Measurements from ENCODE around the gene NOL4L. TPM values are rescaled to one million over a fixed set of nuclear protein-coding genes. Genes with fewer than 3 reads are reported as not detected.
"Not testable (repeated sequence)": the region's sequence is repeated elsewhere in the genome, so short reads cannot be mapped to it uniquely, and the experiment has no call there.

Gene NOL4L
- total RNA-seq, 2 experiments from 2014 or later = 53.1 to 55.6 TPM

GRCh38 chr20:32594204-32594603 is 9.1 kb upstream of the NOL4L start:
- Mint-ChIP-seq H3K27ac (no peak overlapping the region), H3K9me3 (no peaks in the 10 kb centered on the region)
- no peak overlapping the region for H3K4me3 ChIP-seq (ENCODE audit: low read length)

GRCh38 chr20:32592616-32593015 is 7.5 kb upstream of the NOL4L start:
- ChIA-PET POLR2A (interaction anchor here (0.9 to 1.2 kb wide), 2 partner anchors 12 to 58 kb away, joined by 3 read pairs; no protein-coding TSS in a partner anchor), CTCF (interaction anchor here (0.6 kb wide), 1 partner anchor 342 kb away, joined by 3 read pairs; no protein-coding TSS in a partner anchor)
- intact Hi-C loops (cut with DNase I, micrococcal nuclease); H3K27ac Mint-ChIP-seq; H3K36me3 ChIP-seq (ENCODE audit: insufficient read depth, low read length); H3K4me1 ChIP-seq (ENCODE audit: insufficient read depth, low read length); H3K9me3 ChIP-seq (ENCODE audit: control insufficient read depth in 1 of 2, insufficient read depth in 1 of 2, low read length in 2 of 2); H3K36me3 Mint-ChIP-seq (ENCODE audit: low read depth); H3K4me3 ChIP-seq (ENCODE audit: low read length); ATAC-seq (ENCODE audit: poor library complexity); H3K4me1 Mint-ChIP-seq (ENCODE audit: low read depth); H3K27me3 ChIP-seq (ENCODE audit: control insufficient read depth in 1 of 2, insufficient read depth in 2 of 2, low read length in 2 of 2); H3K27me3 Mint-ChIP-seq; DNase-seq; H3K27ac ChIP-seq (ENCODE audit: low read depth in 1 of 2, low read length in 2 of 2); H3K4me3 Mint-ChIP-seq; H3K9me3 Mint-ChIP-seq: not testable (repeated sequence)

More at GRCh38 chr20:32594204-32594603, 9.1 kb upstream of the NOL4L start:
- H3K27me3 Mint-ChIP-seq = no peaks in the 10 kb centered on the region
- H3K4me3 Mint-ChIP-seq = no peak overlapping the region
- Histone ChIP-seq H3K9me3 (ENCODE audit: control insufficient read depth in 1 of 2, insufficient read depth in 1 of 2, low read length in 2 of 2) (no peaks in the 10 kb centered on the region), H3K27me3 (ENCODE audit: control insufficient read depth in 1 of 2, insufficient read depth in 2 of 2, low read length in 2 of 2) (no peaks in the 10 kb centered on the region), H3K27ac (ENCODE audit: low read depth in 1 of 2, low read length in 2 of 2) (no peak overlapping the region), H3K4me1 (ENCODE audit: insufficient read depth, low read length) (peaks cover 6% of the 10 kb centered on the region), H3K36me3 (ENCODE audit: insufficient read depth, low read length) (no peaks in the 10 kb centered on the region)
- DNase-seq = no peak
- no peak for TF ChIP-seq CTCF (IDR thresholded peaks at IDR 0.05)
- H3K36me3 Mint-ChIP-seq (ENCODE audit: low read depth) = no peaks in the 10 kb centered on the region
- ATAC-seq (ENCODE audit: poor library complexity) = no peak
- intact Hi-C loops (cut with DNase I, micrococcal nuclease) = no loop called here
- ChIA-PET CTCF (no interaction called here), POLR2A (no interaction called here)
- H3K4me1 Mint-ChIP-seq (ENCODE audit: low read depth) = peaks cover 4% of the 10 kb centered on the region

GRCh38 chr20:32592022-32592421 is 6.9 kb upstream of the NOL4L start:
- no peak overlapping the region for H3K27ac Mint-ChIP-seq
- no peak overlapping the region for H3K4me3 ChIP-seq (ENCODE audit: low read length)
- no peak for DNase-seq
- H3K36me3 ChIP-seq (ENCODE audit: insufficient read depth, low read length) = no peaks in the 10 kb centered on the region
- H3K27me3 Mint-ChIP-seq = no peaks in the 10 kb centered on the region
- intact Hi-C loops (cut with DNase I, micrococcal nuclease) = no loop called here
- ChIA-PET POLR2A (interaction anchor here (0.7 to 0.9 kb wide), 2 partner anchors 11 to 56 kb away, joined by 3 read pairs; no protein-coding TSS in a partner anchor), CTCF (interaction anchor here (0.6 kb wide), 1 partner anchor 342 kb away, joined by 3 read pairs; no protein-coding TSS in a partner anchor)
- no peaks in the 10 kb centered on the region for H3K36me3 Mint-ChIP-seq (ENCODE audit: low read depth)
- H3K27me3 ChIP-seq (ENCODE audit: control insufficient read depth in 1 of 2, insufficient read depth in 2 of 2, low read length in 2 of 2) = no peaks in the 10 kb centered on the region
- H3K9me3 ChIP-seq (ENCODE audit: control insufficient read depth in 1 of 2, insufficient read depth in 1 of 2, low read length in 2 of 2) = no peaks in the 10 kb centered on the region
- ATAC-seq (ENCODE audit: poor library complexity) = no peak
- no peak overlapping the region for H3K27ac ChIP-seq (ENCODE audit: low read depth in 1 of 2, low read length in 2 of 2)
- TF ChIP-seq CTCF (IDR thresholded peaks at IDR 0.05) = no peak
- H3K4me3 Mint-ChIP-seq = no peak overlapping the region
- peaks cover 8% of the 10 kb centered on the region for H3K4me1 Mint-ChIP-seq (ENCODE audit: low read depth)
- H3K9me3 Mint-ChIP-seq = no peaks in the 10 kb centered on the region
- H3K4me1 ChIP-seq (ENCODE audit: insufficient read depth, low read length) = peaks cover 4% of the 10 kb centered on the region

- Mint-ChIP-seq H3K36me3 (ENCODE audit: low read depth) (peaks cover 11% of the 10 kb centered on the region), H3K27me3 (peaks cover 5% of the 10 kb centered on the region), H3K4me1 (ENCODE audit: low read depth) (peaks cover 20% of the 10 kb centered on the region), H3K27ac (no peak overlapping the region), H3K4me3 (no peak overlapping the region), H3K9me3 (no peaks in the 10 kb centered on the region)
- DNase-seq (no peak), ATAC-seq (ENCODE audit: poor library complexity) (no peak)
- CTCF ChIA-PET = no interaction called here
- Histone ChIP-seq H3K9me3 (ENCODE audit: control insufficient read depth in 1 of 2, insufficient read depth in 1 of 2, low read length in 2 of 2) (no peaks in the 10 kb centered on the region), H3K4me1 (ENCODE audit: insufficient read depth, low read length) (peaks cover 14% of the 10 kb centered on the region), H3K4me3 (ENCODE audit: low read length) (no peak overlapping the region), H3K36me3 (ENCODE audit: insufficient read depth, low read length) (no peaks in the 10 kb centered on the region), H3K27ac (ENCODE audit: low read depth in 1 of 2, low read length in 2 of 2) (no peak overlapping the region), H3K27me3 (ENCODE audit: control insufficient read depth in 1 of 2, insufficient read depth in 2 of 2, low read length in 2 of 2) (no peaks in the 10 kb centered on the region)
- no peak for TF ChIP-seq CTCF (IDR thresholded peaks at IDR 0.05)
- POLR2A ChIA-PET = interaction anchor here (1.0 kb wide), 1 partner anchor 49 kb away, joined by 4 read pairs; no protein-coding TSS in a partner anchor
- intact Hi-C loops (cut with DNase I, micrococcal nuclease) = loop anchor here (5.0 to 10.0 kb wide), 2 partner anchors 63 to 65 kb away; no protein-coding TSS in a partner anchor
These were observed 4.6 kb upstream of the NOL4L start for GRCh38 chr20:32589769-32590168.
